Measurements from ENCODE around the gene CSN3. TPM values are rescaled to one million over a fixed set of nuclear protein-coding genes. Genes with fewer than 3 reads are reported as not detected.

The CSN3 gene
- total RNA-seq, 2 experiments from 2014 or later, result not detected

DNA sequence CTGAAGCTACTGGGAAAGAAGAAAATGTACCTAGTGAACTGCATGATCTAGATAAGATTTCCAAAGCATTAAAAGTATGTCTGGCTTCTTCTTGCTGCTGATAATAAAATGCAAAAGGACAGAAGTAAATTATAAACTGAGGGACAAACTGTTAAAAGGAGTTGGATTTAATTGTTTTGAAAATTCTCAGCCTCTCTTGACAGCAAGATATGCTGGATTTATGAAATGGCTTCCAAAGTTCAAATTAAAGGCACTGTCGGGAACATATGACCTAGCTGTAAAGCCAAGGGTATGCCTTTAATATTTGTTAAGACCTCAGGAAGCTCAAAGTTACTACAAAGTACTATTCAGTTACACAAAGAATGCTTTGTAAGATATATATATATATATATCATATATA is 46.3 kb downstream of the CSN3 start:
- no peak overlapping the region for H2AFZ ChIP-seq (ENCODE audit: low read length)
- no peaks in the 10 kb centered on the region for H3K9me3 ChIP-seq (ENCODE audit: low read length)

DNA sequence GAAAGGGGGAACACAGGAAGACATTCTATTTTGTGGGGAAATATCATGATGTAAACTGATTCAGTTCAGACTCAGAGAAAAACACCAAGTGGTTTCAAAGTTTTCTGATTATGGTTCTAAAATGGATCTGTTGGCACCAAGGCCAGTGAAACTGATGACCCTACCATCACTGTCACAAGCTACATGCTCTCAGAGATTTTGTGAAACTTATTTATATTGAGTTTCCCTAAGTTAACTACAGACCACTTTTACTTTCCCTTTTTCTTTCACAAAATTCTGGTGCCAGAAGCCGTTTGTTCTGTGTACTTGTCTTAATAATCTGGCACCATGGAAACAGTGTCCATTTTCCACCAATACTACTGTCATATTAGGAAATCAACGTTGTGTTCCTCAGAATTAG is 48.9 kb downstream of the CSN3 start:
- Histone ChIP-seq H4K20me1 (ENCODE audit: insufficient read depth, low read length) (no peaks in the 10 kb centered on the region), H3K79me2 (ENCODE audit: insufficient read depth, low read depth, low read length) (no peaks in the 10 kb centered on the region), H3K27ac (ENCODE audit: low read depth, low read length, poor library complexity, severe bottlenecking) (no peak overlapping the region), H2AFZ (ENCODE audit: low read length) (no peak overlapping the region), H3K36me3 (ENCODE audit: insufficient read depth, low read length) (no peaks in the 10 kb centered on the region), H3K4me1 (ENCODE audit: insufficient read depth, low read length, poor library complexity, severe bottlenecking) (no peaks in the 10 kb centered on the region), H3K4me3 (ENCODE audit: low read depth, low read length, poor library complexity, severe bottlenecking) (no peak overlapping the region), H3K4me2 (ENCODE audit: low read length) (no peak overlapping the region), H3K9me2 (ENCODE audit: insufficient read depth, low read length) (no peaks in the 10 kb centered on the region), H3K9me3 (ENCODE audit: low read length) (no peaks in the 10 kb centered on the region)
- intact Hi-C loops (cut with micrococcal nuclease; ENCODE audit: unreplicated experiment), result no loop called here
- TF ChIP-seq EZH2phosphoT487 (IDR thresholded peaks at IDR 0.05; ENCODE audit: borderline replicate concordance, low read depth, low read length), result no peak
- TF ChIP-seq, protein P1, sequence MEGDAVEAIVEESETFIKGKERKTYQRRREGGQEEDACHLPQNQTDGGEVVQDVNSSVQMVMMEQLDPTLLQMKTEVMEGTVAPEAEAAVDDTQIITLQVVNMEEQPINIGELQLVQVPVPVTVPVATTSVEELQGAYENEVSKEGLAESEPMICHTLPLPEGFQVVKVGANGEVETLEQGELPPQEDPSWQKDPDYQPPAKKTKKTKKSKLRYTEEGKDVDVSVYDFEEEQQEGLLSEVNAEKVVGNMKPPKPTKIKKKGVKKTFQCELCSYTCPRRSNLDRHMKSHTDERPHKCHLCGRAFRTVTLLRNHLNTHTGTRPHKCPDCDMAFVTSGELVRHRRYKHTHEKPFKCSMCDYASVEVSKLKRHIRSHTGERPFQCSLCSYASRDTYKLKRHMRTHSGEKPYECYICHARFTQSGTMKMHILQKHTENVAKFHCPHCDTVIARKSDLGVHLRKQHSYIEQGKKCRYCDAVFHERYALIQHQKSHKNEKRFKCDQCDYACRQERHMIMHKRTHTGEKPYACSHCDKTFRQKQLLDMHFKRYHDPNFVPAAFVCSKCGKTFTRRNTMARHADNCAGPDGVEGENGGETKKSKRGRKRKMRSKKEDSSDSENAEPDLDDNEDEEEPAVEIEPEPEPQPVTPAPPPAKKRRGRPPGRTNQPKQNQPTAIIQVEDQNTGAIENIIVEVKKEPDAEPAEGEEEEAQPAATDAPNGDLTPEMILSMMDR (conservative IDR thresholded peaks at IDR 0.05; ENCODE audit: low read length), result no peak
- BruUV-seq (replicated peaks), result no TSS peak
- no peak for DNase-seq (ENCODE audit: low spot score)
- POLR2A ChIA-PET, result no interaction called here
- CTCF ChIA-PET (ENCODE audit: unreplicated experiment), result no interaction called here

More for the DNA sequence above, 46.3 kb downstream of the CSN3 start:
- POLR2A ChIA-PET, result interaction anchor here (1.0 to 1.1 kb wide), 2 partner anchors 12 to 16 kb away, joined by 3 to 4 read pairs; no protein-coding TSS in a partner anchor
- no peak overlapping the region for H3K4me2 ChIP-seq (ENCODE audit: low read length)
- H3K36me3 ChIP-seq (ENCODE audit: insufficient read depth, low read length), result no peaks in the 10 kb centered on the region
- no peaks in the 10 kb centered on the region for H3K4me1 ChIP-seq (ENCODE audit: insufficient read depth, low read length, poor library complexity, severe bottlenecking)
- no peak overlapping the region for H3K4me3 ChIP-seq (ENCODE audit: low read depth, low read length, poor library complexity, severe bottlenecking)
- H3K27ac ChIP-seq (ENCODE audit: low read depth, low read length, poor library complexity, severe bottlenecking), result no peak overlapping the region
- H4K20me1 ChIP-seq (ENCODE audit: insufficient read depth, low read length), result no peaks in the 10 kb centered on the region
- intact Hi-C loops (cut with micrococcal nuclease; ENCODE audit: unreplicated experiment), result no loop called here
- CTCF ChIA-PET (ENCODE audit: unreplicated experiment), result no interaction called here
- BruUV-seq (replicated peaks), result no TSS peak
- TF ChIP-seq, protein P1 (conservative IDR thresholded peaks at IDR 0.05; ENCODE audit: low read length), result no peak
- no peak for TF ChIP-seq EZH2phosphoT487 (IDR thresholded peaks at IDR 0.05; ENCODE audit: borderline replicate concordance, low read depth, low read length)
- DNase-seq (ENCODE audit: low spot score), result no peak
- no peaks in the 10 kb centered on the region for H3K9me2 ChIP-seq (ENCODE audit: insufficient read depth, low read length)
- H3K79me2 ChIP-seq (ENCODE audit: insufficient read depth, low read depth, low read length), result no peaks in the 10 kb centered on the region

DNA sequence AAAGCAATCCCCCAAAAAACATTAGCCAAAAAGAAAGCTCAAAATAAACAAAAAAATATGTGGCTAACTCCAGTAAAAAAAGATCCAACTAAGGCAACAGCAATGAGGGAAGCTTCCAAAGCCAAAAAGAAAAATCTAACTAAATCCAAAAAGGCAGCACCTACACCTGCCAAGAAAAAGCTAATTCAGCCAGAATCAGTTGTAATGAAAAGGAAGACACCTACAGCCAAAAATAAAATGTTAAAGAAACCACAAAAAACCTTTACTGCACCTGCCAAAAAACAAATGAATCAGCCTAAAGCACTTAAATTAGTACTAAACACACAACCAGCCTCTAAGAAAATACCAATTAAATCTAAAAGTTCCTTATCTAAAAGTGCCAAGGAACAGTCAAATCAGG is 55.2 kb downstream of the CSN3 start:
- DNase-seq (ENCODE audit: low spot score), result no peak
- Histone ChIP-seq H3K4me3 (ENCODE audit: low read depth, low read length, poor library complexity, severe bottlenecking) (no peak overlapping the region), H3K9me3 (ENCODE audit: low read length) (no peaks in the 10 kb centered on the region), H3K4me2 (ENCODE audit: low read length) (no peak overlapping the region), H3K9me2 (ENCODE audit: insufficient read depth, low read length) (no peaks in the 10 kb centered on the region), H3K36me3 (ENCODE audit: insufficient read depth, low read length) (no peaks in the 10 kb centered on the region), H3K27ac (ENCODE audit: low read depth, low read length, poor library complexity, severe bottlenecking) (no peak overlapping the region), H3K79me2 (ENCODE audit: insufficient read depth, low read depth, low read length) (no peaks in the 10 kb centered on the region), H3K4me1 (ENCODE audit: insufficient read depth, low read length, poor library complexity, severe bottlenecking) (no peaks in the 10 kb centered on the region), H4K20me1 (ENCODE audit: insufficient read depth, low read length) (no peaks in the 10 kb centered on the region), H2AFZ (ENCODE audit: low read length) (no peak overlapping the region)
- BruUV-seq (replicated peaks), result no TSS peak
- no peak for TF ChIP-seq EZH2phosphoT487 (IDR thresholded peaks at IDR 0.05; ENCODE audit: borderline replicate concordance, low read depth, low read length)
- TF ChIP-seq, protein P1 (conservative IDR thresholded peaks at IDR 0.05; ENCODE audit: low read length), result no peak
- POLR2A ChIA-PET, result no interaction called here
- intact Hi-C loops (cut with micrococcal nuclease; ENCODE audit: unreplicated experiment), result no loop called here
- CTCF ChIA-PET (ENCODE audit: unreplicated experiment), result no interaction called here
